ENCODE data around the gene AQP3.

DNA sequence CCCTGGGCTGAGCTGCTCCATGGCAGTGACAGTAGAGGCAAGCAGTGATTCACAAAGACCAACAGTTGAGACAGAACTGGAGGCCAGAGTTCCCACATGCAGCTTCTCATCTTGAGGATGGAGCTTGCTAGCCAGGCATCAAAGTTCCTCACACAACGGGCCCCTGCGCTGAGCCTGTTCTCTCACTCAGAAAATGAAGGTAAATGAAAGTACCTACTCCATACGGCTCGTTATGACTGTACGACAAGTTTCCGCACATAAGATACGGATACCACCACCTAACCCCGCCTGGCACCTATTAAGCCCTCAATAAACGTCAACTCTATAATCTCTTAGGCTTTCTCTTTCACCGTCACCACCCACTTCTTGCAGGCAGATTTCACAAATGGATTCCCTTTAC lies 13.5 kb upstream of the AQP3 start:
- TF ChIP-seq EZH2 (IDR thresholded peaks at IDR 0.05; ENCODE audit: low read length, missing control alignments) (no peak), CTCF (conservative IDR thresholded peaks at IDR 0.05 in 1 of 2, IDR thresholded peaks at IDR 0.05 in 1 of 2; ENCODE audit: low read depth in 1 of 2, low read length in 2 of 2) (no peak)
